GM12874 (cell line): ENCODE measurements around the gene DKK3.

Experiments used
- CTCF ChIP-seq: IDR thresholded peaks from 2 replicates; pipeline ENCODE4 v1.5.1; 2011; ENCODE audit warnings: low read depth, mild to moderate bottlenecking, control low read depth, low read length, moderate library complexity; ENCODE audit not compliant: insufficient read depth

DKK3 gene

GRCh38 chr11:11996321-11997048 lies 11.9 kb downstream of the DKK3 start:
- no peak for TF ChIP-seq CTCF

- TF ChIP-seq CTCF = no peak
Measured at GRCh38 chr11:11995601-11996000, 12.8 kb downstream of the DKK3 start.

GRCh38 chr11:11993839-11994238 lies 14.6 kb downstream of the DKK3 start:
- TF ChIP-seq CTCF = no peak

- TF ChIP-seq CTCF = no peak
Measured at GRCh38 chr11:11992257-11993212, 15.9 kb downstream of the DKK3 start.

GRCh38 chr11:11989774-11990744 lies 18.4 kb downstream of the DKK3 start:
- TF ChIP-seq CTCF = no peak

- TF ChIP-seq CTCF = no peak
Measured at GRCh38 chr11:11988681-11989261, 19.7 kb downstream of the DKK3 start.
